Testis (tissue), 3 donors: Measurements from ENCODE around the gene ST7. TPM values are rescaled to one million over a fixed set of nuclear protein-coding genes. Genes with fewer than 3 reads are reported as not detected.

ENCODE experiments used
- DNase-seq: peaks from one replicate; pipeline ENCODE4 v3.0.0-alpha.2; 2019
- H3K27ac ChIP-seq, 2 donors: fragments of 200-600 bp; sonication (generic); one replicate each; pipeline ENCODE4 v1.5.1; 2019
- H3K27me3 ChIP-seq: fragments of 200-600 bp; sonication (generic); one replicate; pipeline ENCODE4 v1.5.1; 2019
- H3K36me3 ChIP-seq: fragments of 200-600 bp; sonication (generic); one replicate; pipeline ENCODE4 v1.5.1; 2017; ENCODE audit warnings: low read depth; ENCODE audit errors: missing control alignments
- H3K4me1 ChIP-seq: fragments of 200-600 bp; sonication (generic); one replicate; pipeline ENCODE4 v1.5.1; 2019
- H3K4me3 ChIP-seq, 2 donors: fragments of 200-600 bp; sonication (generic); one replicate each; pipeline ENCODE4 v1.5.1; 2017 to 2019
- H3K9me3 ChIP-seq: fragments of 200-600 bp; sonication (generic); one replicate; pipeline ENCODE4 v1.5.1; 2017
- POLR2A ChIP-seq: fragments of 450-650 bp; IDR thresholded peaks from one replicate; pipeline ENCODE4 v1.6.1; 2017; ENCODE audit warnings: antibody characterized with exemption, mild to moderate bottlenecking, moderate library complexity
- WGBS, 2 donors: methylation state at CpG; one replicate each; pipeline ENCODE4 v1.1.5; 2018; 5-methylcytosine and 5-hydroxymethylcytosine counted together
- intact Hi-C: fragments of 100-400 bp; cut with DNase I; formaldehyde crosslinking; loops from one replicate; pipeline ENCODE4 v1.15.1; 2023; ENCODE audit warnings: low total_unique reads
- polyA plus RNA-seq: library from polyadenylated mRNA; stranded (reverse); fragments of 350-450 nt; fragmentation: Illumina TruSeq; extraction: RNeasy Lipid Tissue Mini Kit (QIAGEN cat#74804); gene quantifications from one replicate; pipeline ENCODE4 v1.2.3, GENCODE V29; 2014; ENCODE audit warnings: low read depth, low replicate concordance; ENCODE audit not compliant: insufficient read depth
- total RNA-seq, 2 donors: library from RNA; depleted of rRNA; stranded (reverse); fragments of >200 nt; gene quantifications; one replicate each; pipeline ENCODE4 v1.2.3, GENCODE V29; 2016
- TF ChIP-seq, protein P1 (sequence below), 3 experiments: fragments of 450-650 bp in 2 of 3; fragments of 200-600 bp in 1 of 3; sonication (generic) in 1 of 3; IDR thresholded peaks; one replicate each; pipeline ENCODE4 v1.5.1; 2016 to 2019; ENCODE audit warnings: antibody characterized with exemption in 3 of 3, mild to moderate bottlenecking in 2 of 3, moderate library complexity in 1 of 3

ST7 gene
- total and polyA plus RNA-seq, 3 donors from 2014 or later: 15.9 to 25.3 (median 23.2) TPM

DNA sequence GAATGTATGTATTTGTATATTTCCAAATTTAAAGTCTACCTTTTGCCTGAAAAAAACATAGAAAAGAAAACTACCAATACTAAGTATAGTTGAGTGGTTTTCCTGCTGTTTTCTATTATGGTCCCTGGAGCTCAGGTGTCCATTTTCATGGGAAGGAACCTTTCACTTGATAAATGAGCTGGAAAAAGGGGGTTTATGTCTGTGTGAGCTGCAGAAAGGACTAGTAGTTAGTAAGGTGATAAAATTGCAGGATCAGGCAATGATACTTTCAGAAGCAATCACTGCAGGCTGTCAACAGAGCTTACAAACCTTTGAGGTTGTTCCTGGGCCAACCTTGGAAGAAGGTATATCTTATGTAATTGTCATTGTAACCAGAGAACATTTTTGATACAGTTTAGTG lies 48.0 kb downstream of the ST7 start:
- H3K36me3 ChIP-seq: no peaks in the 10 kb centered on the region
- intact Hi-C loops: no loop called here

DNA sequence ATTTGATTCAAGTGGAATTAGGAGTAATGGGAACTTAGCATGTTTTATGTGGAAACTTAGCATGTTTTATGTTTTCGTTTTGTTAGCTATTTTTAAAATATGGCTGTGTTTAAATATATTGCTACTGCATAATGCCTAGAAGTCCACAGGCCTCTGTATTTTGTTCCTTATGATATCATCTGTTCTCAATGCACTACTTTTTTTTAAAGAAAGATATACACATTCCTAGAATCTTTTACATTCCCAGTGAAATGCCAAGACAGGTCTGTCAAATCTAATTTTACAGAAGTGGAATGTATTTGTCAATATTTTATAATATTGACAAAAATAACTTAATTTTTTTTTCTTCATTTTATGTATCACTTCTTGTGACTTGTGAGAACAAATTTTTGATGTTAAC lies 51.6 kb downstream of the ST7 start:
- Histone ChIP-seq H3K27ac (no peak overlapping the region), H3K36me3 (no peaks in the 10 kb centered on the region), H3K4me3 (no peak overlapping the region), H3K9me3 (no peaks in the 10 kb centered on the region), H3K27me3 (no peaks in the 10 kb centered on the region), H3K4me1 (no peaks in the 10 kb centered on the region)
- TF ChIP-seq, protein P1, sequence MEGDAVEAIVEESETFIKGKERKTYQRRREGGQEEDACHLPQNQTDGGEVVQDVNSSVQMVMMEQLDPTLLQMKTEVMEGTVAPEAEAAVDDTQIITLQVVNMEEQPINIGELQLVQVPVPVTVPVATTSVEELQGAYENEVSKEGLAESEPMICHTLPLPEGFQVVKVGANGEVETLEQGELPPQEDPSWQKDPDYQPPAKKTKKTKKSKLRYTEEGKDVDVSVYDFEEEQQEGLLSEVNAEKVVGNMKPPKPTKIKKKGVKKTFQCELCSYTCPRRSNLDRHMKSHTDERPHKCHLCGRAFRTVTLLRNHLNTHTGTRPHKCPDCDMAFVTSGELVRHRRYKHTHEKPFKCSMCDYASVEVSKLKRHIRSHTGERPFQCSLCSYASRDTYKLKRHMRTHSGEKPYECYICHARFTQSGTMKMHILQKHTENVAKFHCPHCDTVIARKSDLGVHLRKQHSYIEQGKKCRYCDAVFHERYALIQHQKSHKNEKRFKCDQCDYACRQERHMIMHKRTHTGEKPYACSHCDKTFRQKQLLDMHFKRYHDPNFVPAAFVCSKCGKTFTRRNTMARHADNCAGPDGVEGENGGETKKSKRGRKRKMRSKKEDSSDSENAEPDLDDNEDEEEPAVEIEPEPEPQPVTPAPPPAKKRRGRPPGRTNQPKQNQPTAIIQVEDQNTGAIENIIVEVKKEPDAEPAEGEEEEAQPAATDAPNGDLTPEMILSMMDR (IDR thresholded peaks at IDR 0.05): no peak
- TF ChIP-seq POLR2A: no peak
- 89 to 91% methylated on average over 1 of the region's 1 CpG for WGBS, 2 donors
- no peak for DNase-seq
- intact Hi-C loops: no loop called here

More for the DNA sequence above, 48.0 kb downstream of the ST7 start:
- H3K27me3 ChIP-seq: no peaks in the 10 kb centered on the region
- no peak overlapping the region for H3K27ac ChIP-seq
- no peaks in the 10 kb centered on the region for H3K4me1 ChIP-seq
- TF ChIP-seq, protein P1 (IDR thresholded peaks at IDR 0.05): no peak
- no peak for TF ChIP-seq POLR2A
- H3K9me3 ChIP-seq: no peaks in the 10 kb centered on the region
- no peak for DNase-seq
- no peak overlapping the region for H3K4me3 ChIP-seq

DNA sequence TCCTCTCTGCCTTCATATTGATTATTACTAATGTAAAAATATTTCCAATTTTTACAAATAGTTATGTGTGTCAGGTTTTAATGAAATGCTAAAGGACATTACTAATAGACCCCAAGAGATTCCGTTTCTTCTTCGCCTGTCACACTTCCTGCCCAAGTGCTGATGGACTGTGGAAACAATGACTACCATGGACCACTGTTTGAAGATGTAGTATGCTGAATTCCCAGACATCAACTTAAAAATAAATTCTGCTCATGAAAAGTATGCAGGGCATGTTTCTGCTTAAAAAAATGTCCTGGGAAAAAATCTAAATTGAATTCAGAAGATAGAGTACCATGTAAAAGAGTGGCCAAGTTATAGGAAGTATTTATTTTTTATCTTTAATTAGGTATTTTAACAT lies 52.1 kb downstream of the ST7 start:
- H3K4me3 ChIP-seq: no peak overlapping the region
- no peaks in the 10 kb centered on the region for H3K4me1 ChIP-seq
- H3K27ac ChIP-seq: no peak overlapping the region
- H3K36me3 ChIP-seq: no peaks in the 10 kb centered on the region
- WGBS, 2 donors: 86 to 94% methylated on average over 2 of the region's 2 CpGs
- H3K9me3 ChIP-seq: no peaks in the 10 kb centered on the region
- H3K27me3 ChIP-seq: no peaks in the 10 kb centered on the region
- no peak for DNase-seq
- intact Hi-C loops: no loop called here
- no peak for TF ChIP-seq POLR2A
- TF ChIP-seq, protein P1 (IDR thresholded peaks at IDR 0.05): no peak

DNA sequence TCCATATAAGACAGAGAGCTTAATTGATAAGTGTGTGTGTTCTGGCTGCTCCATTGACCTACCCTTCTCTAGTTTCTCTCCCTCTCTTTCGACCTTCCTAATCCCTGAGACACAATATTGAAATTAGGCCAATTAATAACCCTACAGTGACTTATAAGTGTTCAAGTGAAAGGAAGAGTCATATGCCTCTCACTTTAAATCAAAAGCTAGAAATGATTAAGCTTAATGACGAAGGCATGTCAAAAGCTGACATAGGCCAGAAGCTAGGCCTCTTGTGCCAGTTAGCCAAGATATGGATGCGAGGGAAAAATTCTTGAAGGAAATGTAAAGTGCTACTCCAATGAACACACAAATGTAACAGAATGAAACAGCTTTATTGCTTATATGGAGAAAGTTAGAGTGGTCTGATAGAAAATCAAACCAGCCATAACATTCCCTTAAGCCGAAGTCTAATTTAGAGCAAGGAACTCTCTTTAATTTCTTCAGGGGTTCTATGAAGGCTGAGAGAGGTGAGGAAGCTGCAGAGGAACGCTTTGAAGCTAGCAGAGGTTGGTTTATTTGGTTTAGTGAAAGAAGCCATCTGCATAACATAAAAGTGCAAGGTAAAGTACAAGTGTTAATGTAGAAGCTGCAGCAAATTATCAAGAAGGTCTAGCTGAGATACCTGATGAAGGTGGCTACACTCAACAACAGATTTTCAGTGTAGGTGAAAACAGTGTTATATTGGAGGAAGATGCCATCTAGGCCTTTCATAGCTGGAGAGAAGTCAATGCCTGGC lies 53.8 kb downstream of the ST7 start:
- no peak for DNase-seq
- Histone ChIP-seq H3K9me3 (no peaks in the 10 kb centered on the region), H3K36me3 (no peaks in the 10 kb centered on the region), H3K27ac (no peak overlapping the region), H3K4me3 (no peak overlapping the region), H3K27me3 (no peaks in the 10 kb centered on the region), H3K4me1 (no peaks in the 10 kb centered on the region)
- 93 to 95% methylated on average over 5 of the region's 5 CpGs for WGBS, 2 donors
- intact Hi-C loops: no loop called here
- TF ChIP-seq, protein P1 (IDR thresholded peaks at IDR 0.05): no peak
- no peak for TF ChIP-seq POLR2A
